Neuron (in vitro differentiated cells): ENCODE measurements around the gene DNAH8.

Source experiments
- H2AFZ ChIP-seq: one replicate; pipeline ENCODE4 v1.6.1; 2013; ENCODE audit warnings: low read depth, mild to moderate bottlenecking, inconsistent platforms, low read length, moderate library complexity
- H3K27me3 ChIP-seq: one replicate; pipeline ENCODE4 v1.6.1; 2013; ENCODE audit warnings: low read length; ENCODE audit not compliant: insufficient read depth
- H3K36me3 ChIP-seq: one replicate; pipeline ENCODE4 v1.6.1; 2013; ENCODE audit warnings: low read length; ENCODE audit not compliant: insufficient read depth
- H3K4me1 ChIP-seq: one replicate; pipeline ENCODE4 v1.6.1; 2013; ENCODE audit warnings: low read length; ENCODE audit not compliant: insufficient read depth
- H3K4me3 ChIP-seq: 2 replicates; pipeline ENCODE4 v1.5.1; 2013; ENCODE audit warnings: mild to moderate bottlenecking, low read length, moderate library complexity
- H3K9me3 ChIP-seq: one replicate; pipeline ENCODE4 v1.6.1; 2013; ENCODE audit warnings: low read length

The DNAH8 gene

DNA sequence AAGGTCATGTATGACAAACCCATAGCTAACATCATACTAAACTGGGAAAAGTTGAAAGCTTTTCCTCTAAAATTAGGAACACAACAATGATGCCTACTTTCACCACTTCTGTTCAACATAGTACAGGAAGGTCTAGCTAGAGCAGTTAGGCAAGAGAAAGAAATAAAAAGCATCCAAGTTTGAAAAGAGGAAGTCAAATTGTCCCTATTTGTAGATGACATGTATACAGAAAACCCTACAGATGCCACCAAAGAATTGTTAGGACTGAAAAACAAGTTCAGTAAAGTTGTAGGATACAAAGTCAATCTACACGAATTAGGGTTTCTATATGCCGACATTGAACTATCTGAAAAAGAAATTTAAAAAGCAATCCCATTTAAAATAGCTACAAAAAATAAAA is 244.0 kb downstream of the DNAH8 start:
- peaks cover 2% of the 10 kb centered on the region for H3K9me3 ChIP-seq
- H3K4me3 ChIP-seq = no peak overlapping the region
- H3K4me1 ChIP-seq = no peaks in the 10 kb centered on the region
- H3K36me3 ChIP-seq = no peaks in the 10 kb centered on the region
- H2AFZ ChIP-seq = no peak overlapping the region
- H3K27me3 ChIP-seq = no peaks in the 10 kb centered on the region

- H3K9me3 ChIP-seq = no peaks in the 10 kb centered on the region
- H2AFZ ChIP-seq = no peak overlapping the region
- no peak overlapping the region for H3K4me3 ChIP-seq
- no peaks in the 10 kb centered on the region for H3K4me1 ChIP-seq
- H3K27me3 ChIP-seq = no peaks in the 10 kb centered on the region
- no peaks in the 10 kb centered on the region for H3K36me3 ChIP-seq
Measured at GRCh38 chr6:38968702-38969149, 253.6 kb downstream of the DNAH8 start.

DNA sequence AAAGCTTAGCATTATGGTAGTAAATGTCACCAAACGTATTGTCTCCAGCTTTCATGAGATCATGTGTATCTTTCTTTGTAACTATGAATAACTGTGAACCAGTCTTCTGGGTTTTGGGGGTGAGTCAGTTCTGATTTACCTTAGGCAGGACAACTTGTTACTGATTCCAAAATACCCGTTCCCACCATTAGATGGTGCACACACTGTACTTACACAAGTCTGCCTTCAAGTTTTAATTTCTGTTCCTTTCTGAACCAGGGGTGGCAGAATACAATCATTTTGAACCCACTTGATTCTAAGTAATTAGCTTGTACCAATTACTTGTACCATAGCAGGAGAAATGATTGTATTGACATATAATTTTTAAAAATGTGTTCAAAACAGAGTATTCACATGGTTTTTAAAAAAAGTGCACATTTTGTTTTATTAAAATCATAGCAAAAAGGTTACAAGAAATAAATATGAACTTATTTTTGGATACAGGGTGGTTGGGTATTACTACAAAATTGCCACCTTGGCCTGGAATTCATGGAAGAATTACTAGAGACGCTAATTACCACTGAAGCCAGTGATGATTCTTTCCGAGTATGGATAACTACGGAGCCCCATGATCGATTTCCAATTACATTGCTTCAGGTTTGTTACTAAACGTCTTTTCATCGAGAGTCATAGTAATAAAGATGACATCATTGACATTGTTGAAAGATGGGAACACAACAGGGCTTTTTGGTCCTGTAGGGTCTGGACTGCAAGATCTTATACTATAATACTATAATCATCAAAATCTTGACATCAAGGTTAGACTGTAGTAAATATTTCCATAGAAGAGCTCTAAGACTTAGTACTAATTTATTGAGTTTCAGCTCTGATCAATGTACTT is 258.3 kb downstream of the DNAH8 start:
- Histone ChIP-seq H2AFZ (no peak overlapping the region), H3K36me3 (no peaks in the 10 kb centered on the region), H3K27me3 (no peaks in the 10 kb centered on the region), H3K4me1 (no peaks in the 10 kb centered on the region), H3K9me3 (no peaks in the 10 kb centered on the region), H3K4me3 (no peak overlapping the region)

- H3K9me3 ChIP-seq = no peaks in the 10 kb centered on the region
- H3K36me3 ChIP-seq = no peaks in the 10 kb centered on the region
- H3K4me3 ChIP-seq = no peak overlapping the region
- no peaks in the 10 kb centered on the region for H3K27me3 ChIP-seq
- H3K4me1 ChIP-seq = no peaks in the 10 kb centered on the region
- no peak overlapping the region for H2AFZ ChIP-seq
Measured at GRCh38 chr6:38974389-38975151, 259.5 kb downstream of the DNAH8 start.

- no peak overlapping the region for H3K4me3 ChIP-seq
- H2AFZ ChIP-seq = no peak overlapping the region
- no peaks in the 10 kb centered on the region for H3K36me3 ChIP-seq
- H3K4me1 ChIP-seq = no peaks in the 10 kb centered on the region
- H3K27me3 ChIP-seq = no peaks in the 10 kb centered on the region
- no peaks in the 10 kb centered on the region for H3K9me3 ChIP-seq
Measured at GRCh38 chr6:38975621-38976049, 260.5 kb downstream of the DNAH8 start.

GRCh38 chr6:38976051-38976450 is 260.9 kb downstream of the DNAH8 start:
- no peaks in the 10 kb centered on the region for H3K36me3 ChIP-seq
- no peaks in the 10 kb centered on the region for H3K27me3 ChIP-seq
- no peaks in the 10 kb centered on the region for H3K9me3 ChIP-seq
- H3K4me1 ChIP-seq = no peaks in the 10 kb centered on the region
- H3K4me3 ChIP-seq = no peak overlapping the region
- H2AFZ ChIP-seq = no peak overlapping the region

- no peaks in the 10 kb centered on the region for H3K4me1 ChIP-seq
- H2AFZ ChIP-seq = no peak overlapping the region
- no peaks in the 10 kb centered on the region for H3K36me3 ChIP-seq
- H3K9me3 ChIP-seq = no peaks in the 10 kb centered on the region
- H3K27me3 ChIP-seq = no peaks in the 10 kb centered on the region
- H3K4me3 ChIP-seq = no peak overlapping the region
Measured at GRCh38 chr6:38976801-38977500, 261.8 kb downstream of the DNAH8 start.

DNA sequence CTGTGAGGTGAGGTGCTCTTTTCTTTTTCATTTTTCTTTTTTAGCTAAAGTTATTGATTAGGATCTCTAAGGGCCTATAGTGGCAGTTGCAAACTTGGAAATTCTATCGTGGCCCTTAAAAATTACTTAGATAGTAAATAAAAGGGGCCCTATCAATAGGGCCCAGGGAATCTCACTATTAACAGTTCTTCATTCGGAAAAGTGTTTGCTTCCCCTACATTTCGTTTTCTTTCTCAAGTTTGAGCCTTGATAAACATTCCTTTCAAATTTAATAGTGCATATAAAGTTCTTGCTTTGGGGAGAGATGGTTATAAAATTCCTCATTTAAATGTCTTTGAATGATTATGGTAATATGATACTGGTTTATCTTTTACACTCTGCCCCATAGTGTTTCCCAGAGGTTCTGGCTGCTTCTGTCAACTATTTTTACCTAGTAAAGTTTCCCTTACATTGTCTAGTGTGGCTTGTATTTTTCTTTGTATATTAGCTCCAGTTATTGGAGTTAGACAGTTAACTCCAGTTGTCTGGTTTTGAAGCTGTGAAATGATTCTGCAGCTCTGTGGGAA is 263.1 kb downstream of the DNAH8 start:
- H3K27me3 ChIP-seq = peaks cover 3% of the 10 kb centered on the region
- no peaks in the 10 kb centered on the region for H3K4me1 ChIP-seq
- no peak overlapping the region for H2AFZ ChIP-seq
- no peaks in the 10 kb centered on the region for H3K9me3 ChIP-seq
- H3K36me3 ChIP-seq = no peaks in the 10 kb centered on the region
- no peak overlapping the region for H3K4me3 ChIP-seq

DNA sequence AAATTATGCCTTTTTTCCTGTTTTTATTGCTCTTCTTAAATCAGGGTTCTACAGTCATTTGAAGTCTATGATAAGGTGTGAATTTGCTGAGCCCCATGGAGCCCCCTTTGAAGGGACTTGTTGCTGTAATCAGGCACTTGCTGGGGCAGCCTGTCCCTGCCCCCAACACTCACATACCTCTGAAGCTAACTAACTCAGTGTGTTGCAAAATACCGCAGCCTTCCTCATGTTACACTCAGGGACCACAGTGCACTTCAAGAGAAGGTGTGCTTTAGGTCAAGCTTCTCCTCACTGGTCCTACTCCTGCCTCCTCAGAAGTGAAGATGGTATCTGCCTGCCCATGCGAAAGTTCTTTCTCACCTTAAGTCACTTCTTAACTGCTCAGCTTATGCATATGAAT is 267.4 kb downstream of the DNAH8 start:
- Histone ChIP-seq H3K36me3 (no peaks in the 10 kb centered on the region), H3K9me3 (no peaks in the 10 kb centered on the region), H3K27me3 (peaks cover 14% of the 10 kb centered on the region), H3K4me1 (no peaks in the 10 kb centered on the region), H3K4me3 (no peak overlapping the region), H2AFZ (no peak overlapping the region)

GRCh38 chr6:38984723-38985122 is 269.6 kb downstream of the DNAH8 start:
- H3K27me3 ChIP-seq = peaks cover 26% of the 10 kb centered on the region
- no peak overlapping the region for H2AFZ ChIP-seq
- H3K4me3 ChIP-seq = no peak overlapping the region
- H3K36me3 ChIP-seq = no peaks in the 10 kb centered on the region
- H3K4me1 ChIP-seq = no peaks in the 10 kb centered on the region
- no peaks in the 10 kb centered on the region for H3K9me3 ChIP-seq

DNA sequence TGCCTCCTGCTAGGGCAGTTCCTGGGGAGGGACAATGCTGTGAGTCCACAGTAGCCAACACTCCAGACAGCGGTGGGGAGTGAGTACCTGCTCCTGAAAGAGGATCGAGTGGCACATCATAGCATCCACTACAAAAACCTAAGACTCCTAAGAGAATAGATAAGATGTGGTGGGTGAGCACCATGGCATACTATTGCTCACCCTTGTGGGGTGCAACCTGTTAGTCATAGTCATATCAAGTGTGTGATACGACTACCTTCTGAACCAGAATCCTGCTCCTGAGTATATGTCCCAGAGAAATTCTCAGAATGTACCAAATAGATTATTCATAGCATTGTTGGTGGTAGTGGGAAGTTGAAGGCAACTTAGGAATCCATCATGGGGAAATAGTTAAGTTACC is 270.7 kb downstream of the DNAH8 start:
- Histone ChIP-seq H3K9me3 (no peaks in the 10 kb centered on the region), H3K36me3 (no peaks in the 10 kb centered on the region), H2AFZ (no peak overlapping the region), H3K4me3 (no peak overlapping the region), H3K27me3 (peaks cover 33% of the 10 kb centered on the region), H3K4me1 (no peaks in the 10 kb centered on the region)

- Histone ChIP-seq H2AFZ (no peak overlapping the region), H3K4me3 (no peak overlapping the region), H3K36me3 (no peaks in the 10 kb centered on the region), H3K4me1 (no peaks in the 10 kb centered on the region), H3K27me3 (peaks cover 31% of the 10 kb centered on the region), H3K9me3 (no peaks in the 10 kb centered on the region)
Measured at GRCh38 chr6:38987503-38987902, 272.4 kb downstream of the DNAH8 start.
